ENCODE results near the gene C4orf54. TPM values are rescaled to one million over a fixed set of nuclear protein-coding genes. Genes with fewer than 3 reads are reported as not detected.

C4orf54 gene
- total RNA-seq, 2 experiments from 2014 or later = not detected

DNA sequence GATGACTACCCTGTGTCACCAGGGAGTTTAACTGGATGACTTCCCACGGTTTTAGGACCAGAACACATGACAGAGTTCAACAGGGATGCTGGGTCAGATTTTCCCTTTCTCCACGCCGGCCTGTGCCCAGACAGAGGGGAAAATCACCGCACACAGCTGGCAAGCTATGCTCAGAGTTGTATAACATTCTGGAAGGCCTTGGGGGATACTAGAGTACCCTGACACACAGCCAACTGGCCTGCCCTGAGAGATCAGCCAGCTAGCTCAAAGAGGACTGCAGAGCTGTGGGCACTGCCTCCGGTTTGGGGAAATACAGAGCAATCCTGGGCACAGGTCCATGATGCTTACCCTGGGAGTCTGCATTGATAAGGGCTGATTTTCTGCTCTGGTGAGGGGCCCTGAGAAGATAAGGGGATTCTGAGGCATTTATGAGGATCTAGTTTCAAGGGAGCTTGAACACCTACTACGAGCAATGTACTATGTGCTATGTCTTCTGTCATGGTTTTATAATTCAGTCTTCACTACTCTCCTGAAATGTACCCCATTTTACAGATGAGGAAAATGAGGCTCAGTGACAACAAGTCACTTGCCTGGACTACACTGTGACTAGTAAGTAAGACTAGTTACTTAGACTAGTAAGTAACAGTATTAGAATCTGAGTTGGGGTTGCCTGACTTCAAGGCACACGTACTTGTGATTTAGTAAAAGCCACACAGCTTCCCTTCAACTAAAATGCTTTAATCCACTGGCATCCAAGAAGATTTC lies 14.7 kb downstream of the C4orf54 start:
- ChIA-PET CTCF (ENCODE audit: unreplicated experiment) (no interaction called here), POLR2A (interaction anchor here (0.6 kb wide), 1 partner anchor 563 kb away, joined by 7 read pairs; no protein-coding TSS in a partner anchor)
- Histone ChIP-seq H4K20me1 (ENCODE audit: insufficient read depth, low read length) (no peaks in the 10 kb centered on the region), H2AFZ (ENCODE audit: low read length) (no peak overlapping the region), H3K79me2 (ENCODE audit: insufficient read depth, low read depth, low read length) (no peaks in the 10 kb centered on the region), H3K36me3 (ENCODE audit: insufficient read depth, low read length) (no peaks in the 10 kb centered on the region), H3K9me2 (ENCODE audit: insufficient read depth, low read length) (no peaks in the 10 kb centered on the region), H3K4me3 (ENCODE audit: low read depth, low read length, poor library complexity, severe bottlenecking) (no peak overlapping the region), H3K27ac (ENCODE audit: low read depth, low read length, poor library complexity, severe bottlenecking) (no peak overlapping the region), H3K4me2 (ENCODE audit: low read length) (no peak overlapping the region), H3K4me1 (ENCODE audit: insufficient read depth, low read length, poor library complexity, severe bottlenecking) (no peaks in the 10 kb centered on the region), H3K9me3 (ENCODE audit: low read length) (no peaks in the 10 kb centered on the region)
- no TSS peak for BruUV-seq (replicated peaks)
- no peak for DNase-seq (ENCODE audit: low spot score)
- intact Hi-C loops (cut with micrococcal nuclease; ENCODE audit: unreplicated experiment) = no loop called here
- no peak for TF ChIP-seq EZH2phosphoT487 (IDR thresholded peaks at IDR 0.05; ENCODE audit: borderline replicate concordance, low read depth, low read length)
- TF ChIP-seq, protein P1, sequence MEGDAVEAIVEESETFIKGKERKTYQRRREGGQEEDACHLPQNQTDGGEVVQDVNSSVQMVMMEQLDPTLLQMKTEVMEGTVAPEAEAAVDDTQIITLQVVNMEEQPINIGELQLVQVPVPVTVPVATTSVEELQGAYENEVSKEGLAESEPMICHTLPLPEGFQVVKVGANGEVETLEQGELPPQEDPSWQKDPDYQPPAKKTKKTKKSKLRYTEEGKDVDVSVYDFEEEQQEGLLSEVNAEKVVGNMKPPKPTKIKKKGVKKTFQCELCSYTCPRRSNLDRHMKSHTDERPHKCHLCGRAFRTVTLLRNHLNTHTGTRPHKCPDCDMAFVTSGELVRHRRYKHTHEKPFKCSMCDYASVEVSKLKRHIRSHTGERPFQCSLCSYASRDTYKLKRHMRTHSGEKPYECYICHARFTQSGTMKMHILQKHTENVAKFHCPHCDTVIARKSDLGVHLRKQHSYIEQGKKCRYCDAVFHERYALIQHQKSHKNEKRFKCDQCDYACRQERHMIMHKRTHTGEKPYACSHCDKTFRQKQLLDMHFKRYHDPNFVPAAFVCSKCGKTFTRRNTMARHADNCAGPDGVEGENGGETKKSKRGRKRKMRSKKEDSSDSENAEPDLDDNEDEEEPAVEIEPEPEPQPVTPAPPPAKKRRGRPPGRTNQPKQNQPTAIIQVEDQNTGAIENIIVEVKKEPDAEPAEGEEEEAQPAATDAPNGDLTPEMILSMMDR (conservative IDR thresholded peaks at IDR 0.05; ENCODE audit: low read length) = no peak

DNA sequence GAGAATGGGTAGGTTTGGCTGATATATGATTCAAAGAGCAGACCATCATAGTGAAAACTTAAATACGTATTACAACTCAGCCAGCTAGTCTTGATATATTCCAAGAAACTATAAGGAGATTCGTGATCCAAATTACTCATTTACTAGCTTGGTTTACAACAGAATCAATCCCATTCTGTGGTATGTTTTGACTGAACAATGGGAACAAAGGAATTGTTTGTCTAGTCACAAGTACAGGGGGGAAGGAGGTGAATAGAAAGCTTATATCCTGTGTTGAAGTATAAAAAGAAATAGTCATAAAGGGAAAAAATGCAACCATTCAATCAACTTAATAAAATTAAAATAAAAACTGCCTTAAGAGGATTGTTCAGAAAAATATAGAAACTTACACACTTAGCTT lies 17.0 kb downstream of the C4orf54 start:
- CTCF ChIA-PET (ENCODE audit: unreplicated experiment) = no interaction called here
- BruUV-seq (replicated peaks) = no TSS peak
- no peaks in the 10 kb centered on the region for H3K36me3 ChIP-seq (ENCODE audit: insufficient read depth, low read length)
- no peaks in the 10 kb centered on the region for H3K9me3 ChIP-seq (ENCODE audit: low read length)
- POLR2A ChIA-PET = interaction anchor here (0.6 kb wide), 1 partner anchor 1010 kb away, joined by 3 read pairs; no protein-coding TSS in a partner anchor
- H3K4me2 ChIP-seq (ENCODE audit: low read length) = no peak overlapping the region
- H3K79me2 ChIP-seq (ENCODE audit: insufficient read depth, low read depth, low read length) = no peaks in the 10 kb centered on the region
- H4K20me1 ChIP-seq (ENCODE audit: insufficient read depth, low read length) = no peaks in the 10 kb centered on the region
- DNase-seq (ENCODE audit: low spot score) = no peak
- no peaks in the 10 kb centered on the region for H3K4me1 ChIP-seq (ENCODE audit: insufficient read depth, low read length, poor library complexity, severe bottlenecking)
- H3K4me3 ChIP-seq (ENCODE audit: low read depth, low read length, poor library complexity, severe bottlenecking) = no peak overlapping the region
- H2AFZ ChIP-seq (ENCODE audit: low read length) = no peak overlapping the region
- intact Hi-C loops (cut with micrococcal nuclease; ENCODE audit: unreplicated experiment) = no loop called here
- no peaks in the 10 kb centered on the region for H3K9me2 ChIP-seq (ENCODE audit: insufficient read depth, low read length)
- H3K27ac ChIP-seq (ENCODE audit: low read depth, low read length, poor library complexity, severe bottlenecking) = no peak overlapping the region
- TF ChIP-seq EZH2phosphoT487 (IDR thresholded peaks at IDR 0.05; ENCODE audit: borderline replicate concordance, low read depth, low read length) = no peak
- TF ChIP-seq, protein P1 (conservative IDR thresholded peaks at IDR 0.05; ENCODE audit: low read length) = no peak

DNA sequence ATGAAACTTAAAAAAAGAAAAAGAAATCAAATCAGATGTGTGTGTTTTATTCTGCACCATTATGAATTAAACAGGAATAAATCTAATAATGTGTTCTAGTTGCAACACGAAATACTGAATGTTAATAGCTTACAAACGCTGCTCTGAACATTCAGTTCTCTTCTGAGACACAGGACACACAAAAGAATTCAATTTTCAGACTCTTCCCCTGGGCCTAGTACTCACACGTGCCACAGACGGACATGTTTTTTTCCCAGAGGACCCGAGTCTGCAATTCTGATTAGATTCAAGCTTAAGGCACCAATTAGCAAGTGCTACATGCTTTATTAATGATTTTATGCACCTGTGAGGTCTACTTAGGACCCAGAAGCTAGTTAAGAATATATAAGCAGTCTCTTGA lies 20.5 kb downstream of the C4orf54 start:
- TF ChIP-seq, protein P1 (conservative IDR thresholded peaks at IDR 0.05; ENCODE audit: low read length) = no peak
- TF ChIP-seq EZH2phosphoT487 (IDR thresholded peaks at IDR 0.05; ENCODE audit: borderline replicate concordance, low read depth, low read length) = no peak
- H3K79me2 ChIP-seq (ENCODE audit: insufficient read depth, low read depth, low read length) = no peaks in the 10 kb centered on the region
- no peak overlapping the region for H3K4me3 ChIP-seq (ENCODE audit: low read depth, low read length, poor library complexity, severe bottlenecking)
- peaks cover 12% of the 10 kb centered on the region for H3K4me1 ChIP-seq (ENCODE audit: insufficient read depth, low read length, poor library complexity, severe bottlenecking)
- H2AFZ ChIP-seq (ENCODE audit: low read length) = no peak overlapping the region
- no TSS peak for BruUV-seq (replicated peaks)
- POLR2A ChIA-PET = interaction anchor here (1.3 kb wide), 1 partner anchor 36 kb away, joined by 4 read pairs; no protein-coding TSS in a partner anchor
- no peaks in the 10 kb centered on the region for H4K20me1 ChIP-seq (ENCODE audit: insufficient read depth, low read length)
- no peak overlapping the region for H3K4me2 ChIP-seq (ENCODE audit: low read length)
- intact Hi-C loops (cut with micrococcal nuclease; ENCODE audit: unreplicated experiment) = loop anchor here (10.0 kb wide), 1 partner anchor 168 kb away; no protein-coding TSS in a partner anchor
- no peaks in the 10 kb centered on the region for H3K36me3 ChIP-seq (ENCODE audit: insufficient read depth, low read length)
- no peaks in the 10 kb centered on the region for H3K9me3 ChIP-seq (ENCODE audit: low read length)
- no peak overlapping the region for H3K27ac ChIP-seq (ENCODE audit: low read depth, low read length, poor library complexity, severe bottlenecking)
- CTCF ChIA-PET (ENCODE audit: unreplicated experiment) = no interaction called here
- no peak for DNase-seq (ENCODE audit: low spot score)
- H3K9me2 ChIP-seq (ENCODE audit: insufficient read depth, low read length) = no peaks in the 10 kb centered on the region

Data from OCI-LY7 (cell line).